Loucy (cell line): ENCODE data around the gene PCDHGC3.

Experiments
- EZH2phosphoT487 ChIP-seq: fragments of 200-600 bp; IDR thresholded peaks from 2 replicates; pipeline ENCODE4 v1.6.1; 2018; ENCODE audit warnings: antibody characterized with exemption, mild to moderate bottlenecking, moderate library complexity, borderline replicate concordance
- TF ChIP-seq, protein P1 (sequence below): fragments of 200-600 bp; sonication (generic); conservative IDR thresholded peaks from 2 replicates; pipeline ENCODE4 v1.5.1; 2014; ENCODE audit warnings: mild to moderate bottlenecking, antibody characterized with exemption, low read length

DNA sequence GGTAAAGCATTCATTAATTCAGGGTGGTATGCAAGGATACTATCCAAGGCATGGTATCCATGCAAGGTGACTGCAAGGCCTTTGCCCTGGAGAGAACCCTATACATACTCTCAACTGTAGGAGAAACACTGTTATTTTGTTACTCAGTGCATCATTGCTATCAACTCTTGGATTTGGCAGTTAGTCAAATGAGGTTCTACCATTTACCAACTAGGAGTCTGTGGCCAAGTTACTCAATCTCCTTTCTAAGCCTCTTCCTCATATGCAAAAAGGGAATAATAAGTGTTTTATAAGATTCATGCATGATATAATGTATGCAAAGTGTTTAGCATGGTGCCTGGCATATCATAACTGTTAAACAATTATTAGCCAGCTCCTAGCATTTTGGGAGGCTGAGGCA lies 4.0 kb downstream of the PCDHGC3 start:
- TF ChIP-seq, protein P1, sequence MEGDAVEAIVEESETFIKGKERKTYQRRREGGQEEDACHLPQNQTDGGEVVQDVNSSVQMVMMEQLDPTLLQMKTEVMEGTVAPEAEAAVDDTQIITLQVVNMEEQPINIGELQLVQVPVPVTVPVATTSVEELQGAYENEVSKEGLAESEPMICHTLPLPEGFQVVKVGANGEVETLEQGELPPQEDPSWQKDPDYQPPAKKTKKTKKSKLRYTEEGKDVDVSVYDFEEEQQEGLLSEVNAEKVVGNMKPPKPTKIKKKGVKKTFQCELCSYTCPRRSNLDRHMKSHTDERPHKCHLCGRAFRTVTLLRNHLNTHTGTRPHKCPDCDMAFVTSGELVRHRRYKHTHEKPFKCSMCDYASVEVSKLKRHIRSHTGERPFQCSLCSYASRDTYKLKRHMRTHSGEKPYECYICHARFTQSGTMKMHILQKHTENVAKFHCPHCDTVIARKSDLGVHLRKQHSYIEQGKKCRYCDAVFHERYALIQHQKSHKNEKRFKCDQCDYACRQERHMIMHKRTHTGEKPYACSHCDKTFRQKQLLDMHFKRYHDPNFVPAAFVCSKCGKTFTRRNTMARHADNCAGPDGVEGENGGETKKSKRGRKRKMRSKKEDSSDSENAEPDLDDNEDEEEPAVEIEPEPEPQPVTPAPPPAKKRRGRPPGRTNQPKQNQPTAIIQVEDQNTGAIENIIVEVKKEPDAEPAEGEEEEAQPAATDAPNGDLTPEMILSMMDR, result no peak
- no peak for TF ChIP-seq EZH2phosphoT487
